ENCODE results near the gene CPA5. TPM values are rescaled to one million over a fixed set of nuclear protein-coding genes. Genes with fewer than 3 reads are reported as not detected.
A peak's percentile ranks its signal among the peaks of the same experiment; 100 is the strongest.

The CPA5 gene
- polyA plus RNA-seq, 1 of the 3 experiments (the other 2 are of a cell fraction), result 1.3 TPM

DNA sequence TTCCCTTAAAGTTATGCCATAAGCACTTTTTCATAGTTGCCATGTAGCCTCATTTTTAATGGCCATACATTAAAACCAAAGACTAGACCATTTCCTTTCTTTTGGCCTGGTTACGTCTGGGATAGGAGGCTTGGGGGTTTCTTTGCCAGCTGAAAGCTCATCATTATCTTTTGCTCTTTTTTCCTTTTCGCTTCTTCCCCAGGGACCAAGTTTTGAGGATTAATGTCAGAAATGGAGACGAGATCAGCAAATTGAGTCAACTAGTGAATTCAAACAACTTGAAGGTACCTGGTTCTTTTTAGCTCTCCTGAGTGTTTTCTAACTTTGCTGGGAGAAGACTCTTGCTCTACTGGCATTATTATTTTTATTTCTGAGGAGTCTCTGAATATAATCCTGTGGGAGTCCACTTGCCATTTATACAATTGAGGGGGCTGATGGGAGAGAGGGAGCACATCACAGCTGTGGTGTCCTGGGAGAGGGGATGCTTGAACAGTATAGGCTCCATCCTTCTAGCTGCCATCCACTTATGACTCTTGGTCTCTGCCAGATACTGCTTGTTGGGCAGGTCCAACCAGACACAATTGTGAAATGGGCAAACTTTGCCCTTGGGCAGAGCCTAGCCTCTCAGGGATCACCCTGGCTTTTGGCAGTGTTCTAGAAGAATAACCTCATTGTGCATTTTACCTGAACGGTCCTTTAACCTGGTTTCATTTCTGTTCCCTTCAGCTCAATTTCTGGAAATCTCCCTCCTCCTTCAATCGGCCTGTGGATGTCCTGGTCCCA is 45.9 kb upstream of the CPA5 start:
- Histone ChIP-seq H3K9ac (no peak overlapping the region), H2AFZ (ENCODE audit: low read depth) (no peak overlapping the region), H3K27me3 (ENCODE audit: insufficient read depth) (no peaks in the 10 kb centered on the region), H3K9me3 (no peaks in the 10 kb centered on the region), H3K4me1 (ENCODE audit: control insufficient read depth in 1 of 2, insufficient read depth in 2 of 2, low read depth in 1 of 2, low read length in 1 of 2) (peaks cover under 1 to 11% of the 10 kb centered on the region in 2 experiments; a peak in 1 of 4 replicates), H3K36me3 (replicated peaks in 1 of 2; ENCODE audit: control insufficient read depth in 1 of 2, insufficient read depth in 2 of 2, low read length in 1 of 2) (peaks cover 4 to 7% of the 10 kb centered on the region in 2 experiments), H3K4me2 (no peak overlapping the region), H3F3A (replicated peaks; ENCODE audit: insufficient read depth) (peaks cover under 1% of the 10 kb centered on the region), H3K79me2 (ENCODE audit: insufficient read depth) (no peaks in the 10 kb centered on the region; the same call in 1 of the 2 replicates), H3K9me2 (no peaks in the 10 kb centered on the region), H4K20me1 (ENCODE audit: insufficient read depth) (no peaks in the 10 kb centered on the region), H3K27ac (ENCODE audit: low read depth in 2 of 2, low read length in 1 of 2) (peak overlapping the region in 1 of 2 experiments; percentile 31; a peak in 1 of 4 replicates), H3K4me3 (ENCODE audit: low read depth in 2 of 2, low read length in 1 of 2) (no peak overlapping the region)
- no peak for TF ChIP-seq SIN3A (IDR thresholded peaks at IDR 0.05; ENCODE audit: borderline replicate concordance, low read depth, low read length)
- TF ChIP-seq, protein P1, sequence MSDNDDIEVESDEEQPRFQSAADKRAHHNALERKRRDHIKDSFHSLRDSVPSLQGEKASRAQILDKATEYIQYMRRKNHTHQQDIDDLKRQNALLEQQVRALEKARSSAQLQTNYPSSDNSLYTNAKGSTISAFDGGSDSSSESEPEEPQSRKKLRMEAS (IDR thresholded peaks at IDR 0.05; ENCODE audit: low read depth), result no peak
- no peak for TF ChIP-seq TAF1 (IDR thresholded peaks at IDR 0.05; ENCODE audit: borderline replicate concordance, low read depth, low read length)
- TF ChIP-seq POLR2AphosphoS5 (IDR thresholded peaks at IDR 0.05; ENCODE audit: low read depth, low read length), result no peak
- TF ChIP-seq YY1 (IDR thresholded peaks at IDR 0.05; ENCODE audit: low read depth), result no peak
- TF ChIP-seq FOSL2 (IDR thresholded peaks at IDR 0.05; ENCODE audit: borderline replicate concordance, low read depth), result no peak
- TF ChIP-seq GABPA (IDR thresholded peaks at IDR 0.05; ENCODE audit: low read depth), result no peak
- TF ChIP-seq FOXJ3 (CRISPR knock-in tag; IDR thresholded peaks at IDR 0.05), result no peak
- no peak for TF ChIP-seq CHD2 (IDR thresholded peaks at IDR 0.05; ENCODE audit: low read length, partially characterized antibody)
- TF ChIP-seq SMC3 (IDR thresholded peaks at IDR 0.05; ENCODE audit: low read depth, low read length), result no peak
- TF ChIP-seq, protein P2, sequence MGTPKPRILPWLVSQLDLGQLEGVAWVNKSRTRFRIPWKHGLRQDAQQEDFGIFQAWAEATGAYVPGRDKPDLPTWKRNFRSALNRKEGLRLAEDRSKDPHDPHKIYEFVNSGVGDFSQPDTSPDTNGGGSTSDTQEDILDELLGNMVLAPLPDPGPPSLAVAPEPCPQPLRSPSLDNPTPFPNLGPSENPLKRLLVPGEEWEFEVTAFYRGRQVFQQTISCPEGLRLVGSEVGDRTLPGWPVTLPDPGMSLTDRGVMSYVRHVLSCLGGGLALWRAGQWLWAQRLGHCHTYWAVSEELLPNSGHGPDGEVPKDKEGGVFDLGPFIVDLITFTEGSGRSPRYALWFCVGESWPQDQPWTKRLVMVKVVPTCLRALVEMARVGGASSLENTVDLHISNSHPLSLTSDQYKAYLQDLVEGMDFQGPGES (IDR thresholded peaks at IDR 0.05; ENCODE audit: low read depth, low read length), result no peak
- no peak for TF ChIP-seq MEF2A (IDR thresholded peaks at IDR 0.05; ENCODE audit: borderline replicate concordance, low read depth)
- POLR2A ChIA-PET, result no interaction called here
- CTCF ChIA-PET, result interaction anchor here (0.7 kb wide), 1 partner anchor 914 kb away, joined by 3 read pairs; no protein-coding TSS in a partner anchor
- 88% methylated on average over 5 of the region's 5 CpGs for WGBS (ENCODE audit: low lambda C conversion rate)
- no peak for DNase-seq

DNA sequence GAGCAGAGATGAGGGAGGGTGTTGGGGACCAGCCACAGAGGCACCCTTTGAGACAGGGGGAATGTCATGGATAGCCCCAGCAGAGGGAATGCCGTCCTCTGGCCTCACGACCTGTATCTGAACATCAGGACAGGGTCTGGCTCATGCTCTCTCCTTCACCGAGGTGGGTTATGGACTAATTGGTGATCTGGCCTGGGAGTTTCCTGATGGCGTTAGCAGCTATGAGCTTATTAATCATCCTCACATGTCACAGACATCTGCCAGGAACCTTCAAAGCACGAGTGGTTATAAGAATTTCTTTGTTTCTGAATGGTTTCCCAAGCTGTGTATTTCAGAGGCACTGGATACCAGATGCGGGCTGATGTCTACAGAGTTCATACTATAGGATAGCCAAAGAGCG is 44.8 kb upstream of the CPA5 start:
- DNase-seq, result no peak
- Histone ChIP-seq H3K27me3 (ENCODE audit: insufficient read depth) (no peaks in the 10 kb centered on the region), H3K9ac (no peak overlapping the region), H3K4me3 (ENCODE audit: low read depth in 2 of 2, low read length in 1 of 2) (no peak overlapping the region), H3K4me1 (ENCODE audit: control insufficient read depth in 1 of 2, insufficient read depth in 2 of 2, low read depth in 1 of 2, low read length in 1 of 2) (peaks cover 0 to 11% of the 10 kb centered on the region in 2 experiments; a peak in 1 of 4 replicates), H3K79me2 (ENCODE audit: insufficient read depth) (no peaks in the 10 kb centered on the region), H2AFZ (ENCODE audit: low read depth) (no peak overlapping the region), H3K36me3 (replicated peaks in 1 of 2; ENCODE audit: control insufficient read depth in 1 of 2, insufficient read depth in 2 of 2, low read length in 1 of 2) (peaks cover 4 to 15% of the 10 kb centered on the region in 2 experiments), H4K20me1 (ENCODE audit: insufficient read depth) (no peaks in the 10 kb centered on the region), H3F3A (replicated peaks; ENCODE audit: insufficient read depth) (no peaks in the 10 kb centered on the region), H3K4me2 (no peak overlapping the region), H3K27ac (ENCODE audit: low read depth in 2 of 2, low read length in 1 of 2) (no peak overlapping the region; a peak in 1 of 4 replicates), H3K9me2 (no peaks in the 10 kb centered on the region), H3K9me3 (no peaks in the 10 kb centered on the region)
- no peak for TF ChIP-seq POLR2AphosphoS5 (IDR thresholded peaks at IDR 0.05; ENCODE audit: low read depth, low read length)
- no peak for TF ChIP-seq TAF1 (IDR thresholded peaks at IDR 0.05; ENCODE audit: borderline replicate concordance, low read depth, low read length)
- no peak for TF ChIP-seq SIN3A (IDR thresholded peaks at IDR 0.05; ENCODE audit: borderline replicate concordance, low read depth, low read length)
- TF ChIP-seq, protein P2 (IDR thresholded peaks at IDR 0.05; ENCODE audit: low read depth, low read length), result no peak
- CTCF ChIA-PET, result interaction anchor here (1.0 kb wide), 1 partner anchor 22 kb away, joined by 6 read pairs; no protein-coding TSS in a partner anchor
- 78% methylated on average over 7 of the region's 7 CpGs for WGBS (ENCODE audit: low lambda C conversion rate)
- POLR2A ChIA-PET, result no interaction called here

Data from SK-N-SH (cell line).